ENCODE results near the gene MAP3K12.
"Not testable (repeated sequence)": the region's sequence is repeated elsewhere in the genome, so short reads cannot be mapped to it uniquely, and the experiment has no call there.

Gene MAP3K12

DNA sequence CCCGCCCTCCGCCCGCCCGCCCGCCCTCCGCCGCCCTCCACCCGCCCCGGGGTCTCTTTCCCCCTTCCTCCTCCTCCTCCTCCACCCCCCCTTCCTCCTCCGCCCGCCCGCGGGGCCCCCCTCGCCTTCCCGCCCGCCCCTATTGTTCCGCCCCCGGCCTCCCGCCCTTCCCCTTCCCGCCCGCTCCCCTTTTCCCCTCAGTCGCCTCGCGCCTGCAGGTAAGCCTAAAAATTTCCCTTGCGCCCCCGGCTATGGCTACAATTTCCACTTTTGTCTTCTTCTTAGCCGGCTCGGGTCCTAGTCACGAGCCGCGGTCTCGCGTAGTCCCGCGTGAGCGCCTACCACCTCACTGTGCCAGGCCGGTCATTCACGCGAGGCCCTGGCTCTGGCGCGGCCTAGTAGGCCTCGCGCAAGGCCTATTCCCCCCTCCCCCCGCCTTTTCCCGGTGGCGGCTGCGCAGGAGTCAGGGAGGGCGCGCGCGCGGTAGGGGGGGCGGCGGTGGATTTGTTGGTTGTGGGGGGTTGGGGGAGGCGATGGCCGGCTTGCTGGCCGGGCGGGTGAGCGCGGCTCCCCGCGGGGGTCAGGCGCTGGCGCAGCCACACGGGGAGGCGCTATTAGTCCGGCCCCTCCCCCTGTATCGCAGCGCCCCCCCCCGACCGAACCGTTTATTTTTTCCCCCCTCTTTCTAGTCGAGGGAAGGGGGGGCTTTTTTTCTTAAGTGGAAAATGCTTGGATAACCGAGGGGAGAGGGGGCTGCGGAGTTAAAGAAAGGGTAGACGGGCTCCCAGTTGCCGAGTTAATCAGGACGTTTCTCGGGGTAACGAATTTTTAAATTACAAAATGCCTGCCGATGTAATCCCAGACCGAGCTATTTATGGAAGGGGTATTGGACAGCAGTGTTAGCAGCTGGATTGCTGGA, 46.8 kb downstream of the MAP3K12 start:
- peak overlapping the region; percentile 97 for H3K27ac Mint-ChIP-seq (ENCODE audit: low read depth)
- H3K27me3 Mint-ChIP-seq = no peaks in the 10 kb centered on the region
- H3K4me3 Mint-ChIP-seq = peak overlapping the region; percentile 88
- ATAC-seq (replicated peaks; ENCODE audit: extremely low read depth, poor library complexity, severe bottlenecking) = peak; percentile 34
- H3K36me3 Mint-ChIP-seq (ENCODE audit: insufficient read depth) = peaks cover 58% of the 10 kb centered on the region
- H3K4me1 Mint-ChIP-seq = peaks cover 30% of the 10 kb centered on the region
- H3K9me3 Mint-ChIP-seq = no peaks in the 10 kb centered on the region
- peak; percentile 72 to 80 for DNase-seq (ENCODE audit: low spot score in 2 of 2)

DNA sequence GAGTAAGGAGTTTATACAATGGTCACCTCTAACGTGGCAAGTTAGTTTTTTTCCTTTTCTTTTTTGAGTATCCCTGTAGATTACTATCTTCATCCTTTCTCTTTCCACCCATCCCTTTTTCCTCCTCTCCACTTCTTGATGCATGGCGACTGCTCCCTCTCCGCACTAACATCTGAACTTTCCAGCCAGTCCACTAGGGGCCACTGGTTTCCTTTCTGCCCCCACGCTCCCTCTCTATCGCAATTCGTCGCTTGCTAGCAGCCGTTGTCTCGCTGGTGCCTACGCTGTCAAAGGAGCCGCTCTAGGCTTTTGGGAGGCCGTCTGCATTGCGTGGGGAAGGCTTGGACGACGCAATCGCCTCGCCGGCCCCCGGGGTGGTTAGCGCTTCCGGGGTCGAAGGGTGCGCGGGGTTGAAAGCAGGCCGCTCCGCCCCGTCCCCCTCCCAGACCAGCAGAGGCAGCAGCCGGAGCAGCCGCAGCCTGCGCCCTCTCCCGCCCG, 47.5 kb downstream of the MAP3K12 start, which contains the start of gene PCBP2:
TSS of gene PCBP2 (plus strand) at position 442 of the 498 bp plus-strand sequence. CDS start 2,699 bp downstream, outside the sequence.
- Mint-ChIP-seq H3K4me3 (peak within 1 kb of the TSS; percentile 88), H3K9me3 (no peaks in the 10 kb centered on the region), H3K27ac (ENCODE audit: low read depth) (peak within 1 kb of the TSS; percentile 97), H3K4me1 (peaks cover 30% of the 10 kb centered on the region), H3K27me3 (no peaks in the 10 kb centered on the region), H3K36me3 (ENCODE audit: insufficient read depth) (peaks cover 55% of the 10 kb centered on the region)
- DNase-seq (ENCODE audit: low spot score in 2 of 2) (peak; percentile 87 to 97), ATAC-seq (replicated peaks; ENCODE audit: extremely low read depth, poor library complexity, severe bottlenecking) (peak; percentile 98)

- H3K9me3 Mint-ChIP-seq = no peaks in the 10 kb centered on the region
- no peak overlapping the region for H3K4me3 Mint-ChIP-seq
- ATAC-seq (replicated peaks; ENCODE audit: extremely low read depth, poor library complexity, severe bottlenecking) (no peak), DNase-seq (ENCODE audit: low spot score in 2 of 2) (no peak)
- no peaks in the 10 kb centered on the region for H3K27me3 Mint-ChIP-seq
- peaks cover 38% of the 10 kb centered on the region for H3K4me1 Mint-ChIP-seq
- no peak overlapping the region for H3K27ac Mint-ChIP-seq (ENCODE audit: low read depth)
- peaks cover 54% of the 10 kb centered on the region for H3K36me3 Mint-ChIP-seq (ENCODE audit: insufficient read depth)
Measured at GRCh38 chr12:53450936-53451335, 48.3 kb downstream of the MAP3K12 start.

DNA sequence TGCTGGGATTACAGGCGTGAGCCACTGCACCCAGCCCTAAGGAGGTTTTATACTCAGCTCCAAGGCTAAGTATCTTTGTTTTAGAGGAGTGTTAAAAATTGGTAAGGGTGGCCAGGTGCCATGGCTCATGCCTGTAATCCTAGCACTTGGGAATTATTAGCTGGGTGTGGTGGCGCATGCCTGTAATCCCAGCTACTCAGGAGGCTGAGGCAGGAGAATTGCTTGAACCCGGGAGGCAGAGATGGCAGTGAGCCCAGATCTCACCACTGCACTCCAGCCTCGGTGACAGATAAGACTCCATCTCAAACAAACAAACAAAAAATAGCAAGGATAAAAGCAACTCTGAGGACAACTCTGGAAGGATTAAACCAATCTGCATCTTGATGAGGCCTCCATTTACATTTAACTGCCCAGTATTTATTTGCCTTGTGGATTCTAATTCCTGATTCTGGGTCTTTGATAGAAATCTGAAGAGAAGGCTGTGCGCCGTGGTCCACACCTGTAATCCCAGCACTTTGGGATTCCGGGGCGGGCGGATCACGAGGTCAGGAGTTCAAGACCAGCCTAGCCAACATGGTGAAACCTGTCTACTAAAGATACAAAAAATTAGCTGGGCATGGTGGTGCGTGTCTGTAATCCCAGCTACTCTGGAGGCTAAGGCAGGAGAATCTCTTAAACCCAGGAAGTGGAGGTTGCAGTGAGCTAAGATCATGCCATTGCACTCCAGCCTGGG, 54.5 kb downstream of the MAP3K12 start:
- ATAC-seq (replicated peaks; ENCODE audit: extremely low read depth, poor library complexity, severe bottlenecking); H3K27ac Mint-ChIP-seq (ENCODE audit: low read depth); H3K9me3 Mint-ChIP-seq; DNase-seq (ENCODE audit: low spot score in 2 of 2); H3K27me3 Mint-ChIP-seq: not testable (repeated sequence)
- peaks cover 47% of the 10 kb centered on the region for H3K4me1 Mint-ChIP-seq
- H3K36me3 Mint-ChIP-seq (ENCODE audit: insufficient read depth) = peaks cover 48% of the 10 kb centered on the region
- peak overlapping the region; percentile 12 for H3K4me3 Mint-ChIP-seq

GRCh38 chr12:53443955-53444354, 55.3 kb downstream of the MAP3K12 start:
- DNase-seq (ENCODE audit: low spot score in 2 of 2) = no peak
- Mint-ChIP-seq H3K27me3 (no peaks in the 10 kb centered on the region), H3K27ac (ENCODE audit: low read depth) (no peak overlapping the region), H3K36me3 (ENCODE audit: insufficient read depth) (peaks cover 46% of the 10 kb centered on the region), H3K4me1 (peaks cover 47% of the 10 kb centered on the region), H3K4me3 (peak overlapping the region; percentile 97), H3K9me3 (no peaks in the 10 kb centered on the region)
- ATAC-seq (replicated peaks; ENCODE audit: extremely low read depth, poor library complexity, severe bottlenecking) = no peak

DNA sequence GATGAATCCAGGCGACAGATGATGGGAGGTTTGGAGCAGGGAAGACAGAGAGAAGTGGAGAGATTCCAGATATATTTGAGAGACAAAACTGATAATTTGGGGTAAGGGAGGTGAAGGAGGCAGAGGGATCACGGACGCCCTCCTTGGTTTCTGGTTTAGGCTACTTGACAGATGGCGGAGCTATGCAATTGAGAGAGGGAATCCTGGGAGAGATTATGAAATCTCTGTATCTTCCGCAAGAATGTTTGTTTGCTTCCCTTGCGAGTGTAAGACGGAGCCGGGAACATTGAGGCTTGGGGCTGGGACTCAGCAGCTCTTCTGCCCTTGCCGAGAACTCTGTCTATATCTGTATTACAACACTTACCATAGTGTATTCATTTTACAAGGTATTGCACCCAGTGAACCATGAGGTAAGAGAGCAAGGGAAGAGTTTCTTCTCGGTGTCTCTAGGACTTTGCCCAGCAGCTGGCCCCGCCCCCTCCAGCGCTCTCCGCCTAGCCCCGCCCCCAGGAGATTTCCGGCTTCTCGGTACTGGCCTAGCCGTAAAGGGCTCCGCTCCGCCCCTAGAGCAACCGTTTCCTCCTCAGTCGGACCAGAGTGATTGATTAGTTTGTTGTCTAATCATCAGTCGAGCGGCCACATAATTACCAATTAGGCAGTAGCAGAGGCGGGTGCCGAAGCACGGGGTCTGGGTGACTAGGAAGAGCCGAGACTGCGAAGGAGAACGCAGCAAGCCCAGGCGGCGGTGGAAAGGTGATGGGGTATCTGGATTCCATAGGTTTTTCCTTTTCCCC, 58.0 kb downstream of the MAP3K12 start, which contains the start of gene PRR13:
TSS of gene PRR13 (plus strand) at position 695 of the 794 bp plus-strand sequence. CDS start 981 bp downstream, outside the sequence.
- peak; percentile 89 to 96 for DNase-seq (ENCODE audit: low spot score in 2 of 2)
- ATAC-seq (replicated peaks; ENCODE audit: extremely low read depth, poor library complexity, severe bottlenecking) = peak; percentile 99
- Mint-ChIP-seq H3K4me3 (peak within 1 kb of the TSS; percentile 97), H3K27ac (ENCODE audit: low read depth) (peak within 1 kb of the TSS; percentile 96), H3K9me3 (no peaks in the 10 kb centered on the region), H3K36me3 (ENCODE audit: insufficient read depth) (peaks cover 36% of the 10 kb centered on the region), H3K27me3 (no peaks in the 10 kb centered on the region), H3K4me1 (peaks cover 42% of the 10 kb centered on the region)

DNA sequence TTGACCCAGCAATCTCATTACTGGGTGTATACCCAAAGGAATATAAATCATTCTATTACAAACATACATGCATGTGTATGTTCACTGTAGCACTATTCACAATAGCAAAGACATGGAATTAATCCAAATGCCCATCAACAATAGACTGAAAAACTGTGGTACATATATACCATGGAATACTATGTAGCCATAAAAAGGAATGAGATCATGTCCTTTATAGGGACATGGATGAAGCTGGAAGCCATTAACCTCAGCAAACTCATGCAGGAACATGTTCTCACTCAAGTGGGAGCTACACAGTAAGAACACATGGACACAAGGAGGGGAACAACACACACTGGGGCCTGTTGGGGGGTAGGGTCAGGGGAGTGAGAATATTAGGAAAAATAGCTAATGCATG, 59.7 kb downstream of the MAP3K12 start:
- Mint-ChIP-seq H3K36me3 (ENCODE audit: insufficient read depth) (peaks cover 25% of the 10 kb centered on the region), H3K4me1 (peaks cover 28% of the 10 kb centered on the region)
- H3K4me3 Mint-ChIP-seq; H3K9me3 Mint-ChIP-seq; H3K27me3 Mint-ChIP-seq; ATAC-seq (replicated peaks; ENCODE audit: extremely low read depth, poor library complexity, severe bottlenecking); H3K27ac Mint-ChIP-seq (ENCODE audit: low read depth); DNase-seq (ENCODE audit: low spot score in 2 of 2): not testable (repeated sequence)

DNA sequence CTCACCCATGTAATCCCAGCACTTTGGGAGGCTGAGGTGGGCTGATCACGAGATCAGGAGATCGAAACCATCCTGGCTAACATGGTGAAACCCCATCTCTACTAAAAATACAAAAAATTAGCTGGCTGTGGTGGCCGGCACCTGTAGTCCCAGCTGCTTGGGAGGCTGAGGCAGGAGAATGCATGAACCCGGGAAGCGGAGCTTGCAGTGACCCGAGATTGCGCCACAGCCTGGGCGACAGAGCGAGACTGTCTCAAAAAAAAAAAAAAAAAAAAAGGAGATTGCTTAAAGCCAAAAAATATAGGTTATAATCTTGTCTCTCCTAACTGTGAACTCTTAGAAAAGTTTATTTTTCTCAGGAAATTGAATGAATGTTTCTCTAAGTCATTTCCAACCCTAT, 63.9 kb downstream of the MAP3K12 start:
- not testable (repeated sequence) for H3K27ac Mint-ChIP-seq (ENCODE audit: low read depth); H3K27me3 Mint-ChIP-seq; H3K4me3 Mint-ChIP-seq; H3K4me1 Mint-ChIP-seq; H3K36me3 Mint-ChIP-seq (ENCODE audit: insufficient read depth); DNase-seq (ENCODE audit: low spot score in 2 of 2); ATAC-seq (replicated peaks; ENCODE audit: extremely low read depth, poor library complexity, severe bottlenecking); H3K9me3 Mint-ChIP-seq

- ATAC-seq (replicated peaks; ENCODE audit: extremely low read depth, poor library complexity, severe bottlenecking) (no peak), DNase-seq (ENCODE audit: low spot score in 2 of 2) (no peak)
- Mint-ChIP-seq H3K4me3 (no peak overlapping the region), H3K27ac (ENCODE audit: low read depth) (no peak overlapping the region), H3K9me3 (no peaks in the 10 kb centered on the region), H3K27me3 (no peaks in the 10 kb centered on the region), H3K36me3 (ENCODE audit: insufficient read depth) (no peaks in the 10 kb centered on the region), H3K4me1 (no peaks in the 10 kb centered on the region)
Measured at GRCh38 chr12:53431187-53431586, 68.1 kb downstream of the MAP3K12 start.

DNA sequence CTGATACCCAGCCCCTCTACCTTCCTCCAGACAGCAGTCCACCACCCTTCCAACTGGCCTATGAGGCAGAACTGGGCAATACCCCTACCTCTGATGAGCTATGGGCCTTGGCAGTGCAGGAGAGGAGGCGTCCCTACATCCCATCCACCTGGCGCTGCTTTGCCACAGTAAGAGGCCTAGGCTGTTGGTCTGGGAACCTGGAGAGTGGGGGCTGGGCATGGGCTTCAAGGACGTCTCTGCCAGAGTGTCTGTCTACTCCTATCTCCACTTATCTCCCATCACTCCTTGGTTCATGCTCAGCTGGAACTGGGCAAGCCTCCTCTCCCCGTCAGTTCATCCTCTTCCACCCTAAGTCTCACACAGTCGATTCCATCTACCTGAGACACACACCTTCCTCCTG, 69.1 kb downstream of the MAP3K12 start:
- H3K27ac Mint-ChIP-seq (ENCODE audit: low read depth) = no peak overlapping the region
- no peaks in the 10 kb centered on the region for H3K36me3 Mint-ChIP-seq (ENCODE audit: insufficient read depth)
- H3K27me3 Mint-ChIP-seq = no peaks in the 10 kb centered on the region
- H3K9me3 Mint-ChIP-seq = no peaks in the 10 kb centered on the region
- no peak for DNase-seq (ENCODE audit: low spot score in 2 of 2)
- no peak overlapping the region for H3K4me3 Mint-ChIP-seq
- ATAC-seq (replicated peaks; ENCODE audit: extremely low read depth, poor library complexity, severe bottlenecking) = no peak
- no peaks in the 10 kb centered on the region for H3K4me1 Mint-ChIP-seq
